Central memory CD8-positive, alpha-beta T cell (primary cell): ENCODE results near the gene PLEKHM2.

Source experiments
- ATAC-seq: fragments of 150-1000 bp; cut with Tn5 transposase; replicated peaks from 2 replicates; pipeline ENCODE4 v1.10.0; 2022; ENCODE audit warnings: mild to moderate bottlenecking, moderate FRiP score, moderate number of reproducible peaks; ENCODE audit not compliant: poor library complexity, severe bottlenecking; ENCODE audit errors: extremely low read depth
- DNase-seq, 2 donors: peaks; one replicate each; pipeline ENCODE4 v3.0.0; 2021; ENCODE audit warnings: low spot score in 2 of 2
- H3K27ac Mint-ChIP-seq: one replicate; pipeline ENCODE4 v1.8.0; 2022; ENCODE audit warnings: low read depth, mild to moderate bottlenecking, moderate library complexity, mixed read lengths
- H3K27me3 Mint-ChIP-seq: one replicate; pipeline ENCODE4 v1.8.0; 2022; ENCODE audit warnings: mixed read lengths
- H3K36me3 Mint-ChIP-seq: one replicate; pipeline ENCODE4 v1.8.0; 2022; ENCODE audit warnings: mild to moderate bottlenecking, moderate library complexity, mixed read lengths; ENCODE audit not compliant: insufficient read depth
- H3K4me1 Mint-ChIP-seq: one replicate; pipeline ENCODE4 v1.8.0; 2022; ENCODE audit warnings: mixed read lengths
- H3K4me3 Mint-ChIP-seq: one replicate; pipeline ENCODE4 v1.8.0; 2022; ENCODE audit warnings: mild to moderate bottlenecking, moderate library complexity, mixed read lengths
- H3K9me3 Mint-ChIP-seq: one replicate; pipeline ENCODE4 v1.8.0; 2022; ENCODE audit warnings: mixed read lengths

Gene PLEKHM2

DNA sequence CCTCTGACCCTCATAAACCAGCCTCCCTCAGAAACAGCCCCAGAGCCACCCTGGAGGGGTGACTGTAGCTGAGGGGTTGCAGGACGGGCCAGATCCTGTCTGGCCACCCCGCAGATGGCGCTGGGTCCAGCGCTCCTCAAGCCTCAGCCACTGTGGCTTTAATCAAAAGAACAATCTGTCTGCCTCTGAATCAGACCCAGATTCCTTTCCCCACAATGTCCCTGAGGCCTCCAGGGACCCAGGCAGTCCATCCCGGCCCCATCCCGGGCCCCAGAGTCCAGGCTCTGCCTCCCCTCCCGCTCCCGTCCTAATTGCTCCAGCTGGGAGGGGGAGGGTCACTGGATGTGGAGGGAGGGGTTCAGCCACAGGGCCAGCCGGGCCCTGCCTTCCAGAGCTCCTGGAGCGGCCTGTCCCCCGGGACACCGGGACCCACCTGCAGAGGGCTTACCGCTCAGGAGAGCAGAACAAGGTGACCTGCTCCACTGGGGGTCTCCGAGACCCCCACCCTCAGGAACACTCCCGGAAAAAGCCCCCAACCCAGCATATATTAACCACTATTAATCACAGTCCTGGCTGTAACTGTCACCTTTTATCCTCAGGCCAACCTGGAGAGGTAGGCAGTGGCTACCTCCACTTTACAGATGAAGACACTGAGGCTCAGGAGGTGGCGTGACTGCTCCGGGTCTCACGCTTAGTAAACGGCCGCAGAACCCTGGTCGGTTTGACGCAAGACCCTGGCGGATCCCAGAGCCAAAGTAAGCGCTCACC lies 73.6 kb downstream of the PLEKHM2 start:
- Mint-ChIP-seq H3K27me3 (peaks cover 81% of the 10 kb centered on the region), H3K27ac (no peak overlapping the region), H3K36me3 (peaks cover 2% of the 10 kb centered on the region), H3K4me1 (no peaks in the 10 kb centered on the region), H3K4me3 (peak overlapping the region; percentile 66), H3K9me3 (no peaks in the 10 kb centered on the region)
- ATAC-seq (no peak), DNase-seq (no peak)

DNA sequence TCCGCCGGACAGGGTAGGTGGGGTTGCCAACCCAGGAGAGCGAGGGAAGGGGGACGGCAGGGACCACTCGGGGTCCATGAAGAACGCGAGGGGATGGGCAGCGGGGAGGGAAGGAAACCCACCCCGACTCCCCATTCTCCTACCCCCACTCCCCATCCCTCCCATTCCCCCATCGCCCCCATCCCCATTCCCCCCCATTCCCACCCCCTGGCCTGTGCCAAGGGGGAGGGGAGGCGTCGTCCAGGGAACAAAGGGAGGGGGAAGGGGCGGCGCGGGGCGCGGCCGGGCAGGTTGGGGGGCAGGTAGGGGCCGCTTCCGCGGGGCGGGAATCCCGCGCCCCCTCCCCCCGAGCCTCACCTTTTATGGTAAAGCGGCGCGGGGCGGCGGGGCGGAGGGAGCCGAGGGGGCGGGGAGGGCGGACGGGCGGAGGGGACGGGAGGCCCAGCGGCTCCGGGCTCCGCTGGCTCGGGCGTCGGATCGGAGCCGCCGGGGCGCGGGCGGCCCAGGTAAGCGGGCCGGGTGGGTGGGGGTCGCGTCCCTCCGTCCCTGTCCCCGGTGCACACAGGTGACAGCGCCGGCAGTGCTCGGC lies 74.3 kb downstream of the PLEKHM2 start, which contains the start of gene FBLIM1:
Gene FBLIM1, plus strand, starts transcription at position 453 of the 589 bp plus-strand sequence. CDS start 6,189 bp downstream, outside the sequence.
- Mint-ChIP-seq H3K27ac (no peak within 1 kb of the TSS), H3K9me3 (no peaks in the 10 kb centered on the region), H3K36me3 (peaks cover 2% of the 10 kb centered on the region), H3K27me3 (peaks cover 79% of the 10 kb centered on the region), H3K4me1 (no peaks in the 10 kb centered on the region), H3K4me3 (peak within 1 kb of the TSS; percentile 66)
- ATAC-seq (no peak), DNase-seq (no peak)

DNA sequence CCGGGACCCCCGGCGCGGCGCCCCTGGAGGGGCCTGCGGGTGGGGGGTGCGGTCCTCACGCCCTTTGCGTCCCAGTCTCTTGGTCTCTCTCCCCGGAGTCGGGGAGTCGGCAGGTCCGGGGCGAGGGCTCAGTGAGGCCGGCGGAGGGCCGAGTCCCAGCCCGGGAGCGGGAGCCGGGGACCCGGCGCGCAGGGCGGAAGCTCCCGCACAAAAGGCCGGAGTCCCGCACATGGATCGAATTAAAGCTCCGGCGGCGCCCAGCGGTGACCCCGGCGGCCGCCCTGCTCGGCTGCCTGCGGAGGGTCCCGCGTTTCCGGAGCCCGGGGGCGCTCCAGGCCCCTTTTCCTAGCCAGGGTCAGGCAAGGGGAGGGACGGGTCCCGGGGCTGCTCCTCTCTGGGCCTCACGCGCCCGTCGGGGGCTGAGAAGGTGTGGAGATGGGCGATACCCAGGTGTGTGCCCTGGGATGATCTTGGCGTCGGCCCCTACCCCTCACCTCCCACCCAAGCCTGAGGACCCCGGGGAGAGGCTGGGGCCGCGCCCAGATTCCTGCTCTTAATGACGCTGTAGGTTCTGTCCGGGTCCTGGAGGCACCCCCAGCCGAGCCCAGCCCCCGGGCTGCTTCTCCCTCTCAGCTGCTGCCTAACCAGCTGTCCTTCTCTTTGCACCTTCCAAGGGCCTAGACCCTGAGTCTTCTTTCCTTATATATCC lies 75.0 kb downstream of the PLEKHM2 start:
- Mint-ChIP-seq H3K4me1 (no peaks in the 10 kb centered on the region), H3K27ac (no peak overlapping the region), H3K27me3 (peaks cover 78% of the 10 kb centered on the region), H3K4me3 (peak overlapping the region; percentile 47), H3K9me3 (no peaks in the 10 kb centered on the region), H3K36me3 (peaks cover 4% of the 10 kb centered on the region)
- DNase-seq (no peak), ATAC-seq (no peak)

DNA sequence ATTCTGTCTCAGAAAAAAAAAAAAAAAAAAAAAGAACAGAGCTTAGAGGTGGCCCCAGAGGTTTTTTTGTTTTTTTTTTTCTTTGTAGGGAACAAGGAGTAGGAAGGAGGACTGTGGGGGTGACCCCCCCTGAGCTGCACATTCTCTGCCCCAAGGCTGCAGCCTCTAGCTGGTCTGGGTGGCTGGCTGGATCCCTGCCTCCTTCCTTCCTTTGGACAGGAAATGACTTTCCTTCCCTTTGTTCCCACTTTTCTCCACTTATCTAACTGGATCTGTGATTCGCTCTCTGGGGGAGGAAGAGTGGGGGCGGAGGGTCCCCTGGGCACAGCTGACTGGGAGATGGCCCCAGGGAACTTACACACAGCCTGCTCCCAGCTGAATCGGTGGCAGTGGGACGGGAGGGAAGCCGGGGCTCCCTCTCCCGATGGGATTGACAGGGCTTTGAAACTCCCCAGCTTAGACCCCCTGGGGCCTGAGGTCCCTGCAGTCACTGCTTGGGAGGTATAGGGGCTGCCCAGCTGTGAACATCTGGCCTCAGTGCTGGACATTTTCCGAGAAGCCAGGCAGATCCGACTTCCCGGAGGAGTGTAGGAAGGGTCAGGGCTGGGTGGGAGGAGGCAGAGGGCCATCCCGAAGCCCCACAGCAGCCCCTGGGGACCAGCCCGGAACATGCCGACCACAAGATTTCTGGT lies 76.5 kb downstream of the PLEKHM2 start:
- DNase-seq: no peak
- H3K4me1 Mint-ChIP-seq: no peaks in the 10 kb centered on the region
- H3K27me3 Mint-ChIP-seq: peaks cover 85% of the 10 kb centered on the region
- peak overlapping the region; percentile 20 for H3K4me3 Mint-ChIP-seq
- H3K27ac Mint-ChIP-seq: no peak overlapping the region
- no peak for ATAC-seq
- H3K9me3 Mint-ChIP-seq: no peaks in the 10 kb centered on the region
- peaks cover 4% of the 10 kb centered on the region for H3K36me3 Mint-ChIP-seq

DNA sequence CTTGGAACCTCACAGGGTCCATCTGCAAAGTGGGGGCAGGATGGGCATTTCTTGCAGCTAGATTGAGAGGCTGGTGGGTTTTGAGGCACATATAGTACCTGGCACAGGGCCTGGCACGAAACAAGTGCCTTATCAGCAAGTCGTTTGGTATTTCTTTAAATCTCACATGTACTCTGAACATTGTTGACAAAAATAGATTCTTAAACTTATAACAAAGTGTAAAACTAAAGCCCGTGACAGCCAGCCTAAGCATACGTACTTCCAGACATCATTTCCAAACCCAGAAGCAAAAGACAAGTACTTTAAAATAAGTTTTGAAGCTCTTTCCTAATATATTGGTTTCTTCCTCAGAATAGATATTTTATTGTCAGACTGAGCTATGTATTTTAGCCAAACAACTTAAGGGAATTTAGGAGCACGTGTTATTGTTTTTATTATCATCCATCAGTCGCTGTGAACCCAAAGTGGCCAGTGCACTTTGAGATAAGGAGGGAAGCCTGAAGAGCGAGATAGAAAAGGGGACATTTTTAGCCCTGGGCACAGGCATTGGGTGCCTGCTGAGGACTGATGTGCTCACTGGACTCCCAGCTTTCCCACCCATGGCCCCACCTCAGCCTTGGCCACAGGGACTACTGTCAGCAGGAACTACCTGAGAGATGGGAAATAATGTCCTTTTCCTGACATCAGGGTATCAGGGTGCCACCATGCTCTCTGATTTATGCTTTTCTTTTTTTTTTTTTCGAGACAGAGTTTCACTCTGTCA lies 77.4 kb downstream of the PLEKHM2 start:
- Mint-ChIP-seq H3K36me3 (peaks cover 4% of the 10 kb centered on the region), H3K27me3 (peaks cover 82% of the 10 kb centered on the region), H3K4me1 (no peaks in the 10 kb centered on the region), H3K27ac (no peak overlapping the region), H3K9me3 (no peaks in the 10 kb centered on the region), H3K4me3 (no peak overlapping the region)
- no peak for ATAC-seq
- no peak for DNase-seq

DNA sequence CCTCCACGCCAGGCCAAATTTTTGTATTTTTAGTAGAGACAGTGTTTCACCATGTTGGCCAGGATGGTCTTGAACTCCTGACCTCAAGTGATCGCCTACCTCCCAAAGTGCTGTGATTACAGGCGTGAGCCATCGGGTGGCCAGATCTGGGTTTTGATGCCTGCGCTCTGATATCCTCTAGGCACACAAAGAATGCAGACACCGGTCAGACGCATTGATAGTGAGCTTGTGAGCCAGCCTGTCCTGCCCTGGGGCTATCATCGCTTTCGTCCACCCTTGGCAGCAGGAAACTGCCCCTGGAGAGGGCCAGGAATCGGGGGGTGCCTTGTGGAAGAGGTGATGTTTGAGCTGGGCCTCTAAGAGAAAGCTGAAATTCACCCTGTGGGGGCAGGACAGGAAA lies 78.4 kb downstream of the PLEKHM2 start:
- peaks cover 72% of the 10 kb centered on the region for H3K27me3 Mint-ChIP-seq
- ATAC-seq: no peak
- H3K27ac Mint-ChIP-seq: no peak overlapping the region
- peaks cover 4% of the 10 kb centered on the region for H3K36me3 Mint-ChIP-seq
- no peaks in the 10 kb centered on the region for H3K4me1 Mint-ChIP-seq
- H3K9me3 Mint-ChIP-seq: no peaks in the 10 kb centered on the region
- no peak overlapping the region for H3K4me3 Mint-ChIP-seq
- no peak for DNase-seq

DNA sequence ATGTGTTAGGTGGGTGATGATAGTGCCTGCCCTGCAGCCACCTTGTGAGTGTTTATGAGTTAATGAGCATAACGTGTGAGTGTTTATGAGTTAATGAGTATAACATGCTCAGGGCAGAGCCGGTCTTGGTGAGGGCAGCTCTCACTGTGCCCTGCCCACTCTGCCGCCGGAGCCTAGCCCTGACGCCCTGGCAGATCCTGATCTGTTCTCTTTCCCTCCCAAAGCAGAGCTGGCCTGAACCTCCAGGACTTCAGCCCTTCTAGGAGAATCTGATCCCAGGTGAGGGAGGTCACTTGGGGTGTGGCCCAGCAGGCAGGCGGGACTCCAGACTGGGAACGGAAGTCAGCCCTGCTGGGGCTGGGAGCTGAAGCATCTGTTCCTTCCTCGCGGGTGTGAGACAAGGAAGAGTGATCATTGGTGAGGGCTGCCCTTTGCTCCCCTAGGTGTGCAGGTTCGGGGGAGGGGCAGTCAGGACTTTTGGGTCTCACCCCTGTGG lies 80.2 kb downstream of the PLEKHM2 start:
- H3K27ac Mint-ChIP-seq: no peak overlapping the region
- peaks cover 71% of the 10 kb centered on the region for H3K27me3 Mint-ChIP-seq
- H3K36me3 Mint-ChIP-seq: peaks cover 4% of the 10 kb centered on the region
- no peaks in the 10 kb centered on the region for H3K9me3 Mint-ChIP-seq
- DNase-seq (no peak), ATAC-seq (no peak)
- H3K4me1 Mint-ChIP-seq: no peaks in the 10 kb centered on the region
- no peak overlapping the region for H3K4me3 Mint-ChIP-seq

DNA sequence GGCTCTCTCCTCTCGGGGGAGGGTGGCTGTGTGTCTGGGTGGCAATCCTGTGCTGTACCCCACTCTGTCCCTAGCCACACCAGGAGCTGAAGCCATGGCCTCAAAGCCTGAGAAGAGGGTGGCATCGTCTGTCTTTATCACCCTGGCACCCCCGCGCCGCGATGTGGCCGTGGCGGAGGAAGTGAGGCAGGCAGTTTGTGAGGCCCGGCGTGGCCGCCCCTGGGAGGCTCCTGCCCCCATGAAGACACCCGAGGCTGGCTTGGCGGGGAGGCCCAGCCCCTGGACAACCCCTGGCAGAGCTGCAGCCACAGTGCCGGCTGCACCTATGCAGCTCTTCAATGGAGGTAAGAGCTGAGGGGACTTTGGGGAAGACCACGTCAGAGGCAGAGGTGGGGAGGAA lies 80.8 kb downstream of the PLEKHM2 start:
- peaks cover 66% of the 10 kb centered on the region for H3K27me3 Mint-ChIP-seq
- peaks cover 4% of the 10 kb centered on the region for H3K36me3 Mint-ChIP-seq
- no peak overlapping the region for H3K27ac Mint-ChIP-seq
- no peak for DNase-seq
- no peak overlapping the region for H3K4me3 Mint-ChIP-seq
- H3K9me3 Mint-ChIP-seq: no peaks in the 10 kb centered on the region
- H3K4me1 Mint-ChIP-seq: no peaks in the 10 kb centered on the region
- no peak for ATAC-seq

DNA sequence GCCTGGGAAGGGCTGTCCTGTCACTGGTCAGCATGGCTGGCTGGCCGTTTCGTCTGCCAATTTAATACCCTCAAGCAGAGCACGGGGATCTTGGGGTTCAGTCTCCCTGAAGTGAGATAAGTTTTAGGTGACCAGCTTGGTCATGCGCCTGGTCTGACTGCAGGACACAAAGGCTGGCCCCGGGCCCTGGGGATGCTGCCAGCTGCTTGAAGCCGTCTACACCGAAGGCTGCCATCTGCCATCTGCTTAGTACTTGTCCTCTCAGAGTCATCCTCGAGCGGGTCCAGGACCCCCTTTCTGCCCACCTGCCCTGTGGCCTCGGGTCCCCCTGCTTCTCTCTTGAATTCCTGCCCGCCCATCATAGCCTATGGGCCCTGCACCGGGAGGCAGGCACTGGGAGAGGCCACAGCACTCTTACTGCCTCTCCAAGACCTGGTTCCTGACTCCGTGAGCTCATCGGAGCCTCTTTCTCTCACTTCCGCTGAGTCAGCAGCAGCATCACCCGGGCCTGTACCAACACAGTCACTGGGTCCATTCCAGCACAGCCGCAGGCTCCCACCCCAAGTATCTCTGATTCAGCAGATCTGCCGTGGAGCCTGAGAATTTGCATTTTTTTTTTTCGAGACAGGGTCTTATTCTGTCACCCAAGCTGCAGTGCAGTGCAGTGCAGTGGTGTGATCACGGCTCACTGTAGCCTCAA lies 81.5 kb downstream of the PLEKHM2 start:
- H3K36me3 Mint-ChIP-seq: peaks cover 4% of the 10 kb centered on the region
- ATAC-seq: no peak

DNA sequence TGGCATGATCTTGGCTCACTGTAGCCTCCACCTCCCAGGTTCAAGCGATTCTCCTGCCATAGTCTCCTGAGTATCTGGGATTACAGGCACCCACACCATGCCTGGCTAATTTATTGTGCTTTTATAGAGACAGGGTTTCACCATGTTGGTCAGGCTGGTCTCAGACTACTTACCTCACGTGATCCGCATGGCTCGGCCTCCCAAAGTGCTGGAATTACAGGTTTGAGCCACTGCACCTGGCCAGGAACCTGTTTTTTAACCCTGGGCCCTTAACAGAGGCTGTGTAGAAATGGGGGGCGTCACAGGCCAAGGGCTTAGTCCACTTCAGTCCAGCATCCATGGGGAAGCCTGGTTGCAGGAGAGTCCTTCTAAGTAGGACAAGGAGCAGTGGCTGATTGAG lies 83.8 kb downstream of the PLEKHM2 start:
- no peak for DNase-seq
- no peak overlapping the region for H3K27ac Mint-ChIP-seq
- H3K36me3 Mint-ChIP-seq: peaks cover 2% of the 10 kb centered on the region
- no peak for ATAC-seq
- H3K9me3 Mint-ChIP-seq: no peaks in the 10 kb centered on the region
- peaks cover 62% of the 10 kb centered on the region for H3K27me3 Mint-ChIP-seq
- H3K4me1 Mint-ChIP-seq: no peaks in the 10 kb centered on the region
- H3K4me3 Mint-ChIP-seq: no peak overlapping the region

More for the DNA sequence above, 81.5 kb downstream of the PLEKHM2 start:
- no peak overlapping the region for H3K27ac Mint-ChIP-seq
- no peaks in the 10 kb centered on the region for H3K4me1 Mint-ChIP-seq
- no peak for DNase-seq
- H3K27me3 Mint-ChIP-seq: peaks cover 64% of the 10 kb centered on the region
- no peaks in the 10 kb centered on the region for H3K9me3 Mint-ChIP-seq
- H3K4me3 Mint-ChIP-seq: no peak overlapping the region

DNA sequence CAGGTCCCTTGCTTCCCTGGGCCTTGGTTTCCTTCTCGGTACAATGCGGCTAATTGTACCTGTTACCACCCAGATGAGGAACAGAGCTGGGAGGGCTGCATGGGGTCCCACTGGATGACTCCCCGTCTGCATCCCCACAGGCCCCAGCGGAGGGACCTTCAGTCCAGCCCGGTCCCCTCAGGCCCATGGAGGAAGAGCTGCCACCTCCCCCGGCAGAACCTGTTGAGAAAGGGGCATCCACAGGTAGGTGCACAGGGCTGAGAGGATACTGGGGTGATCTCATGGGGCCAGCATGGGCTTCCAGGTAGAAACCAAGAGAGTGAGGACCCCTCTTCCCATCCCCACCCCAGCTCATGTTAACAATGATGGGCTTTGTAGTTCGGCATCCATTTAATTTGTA lies 84.3 kb downstream of the PLEKHM2 start:
- no peak for ATAC-seq
- H3K4me3 Mint-ChIP-seq: no peak overlapping the region
- no peak overlapping the region for H3K27ac Mint-ChIP-seq
- H3K27me3 Mint-ChIP-seq: peaks cover 60% of the 10 kb centered on the region
- no peaks in the 10 kb centered on the region for H3K9me3 Mint-ChIP-seq
- no peaks in the 10 kb centered on the region for H3K4me1 Mint-ChIP-seq
- DNase-seq: no peak
- H3K36me3 Mint-ChIP-seq: peaks cover 2% of the 10 kb centered on the region
